Measurements from ENCODE around the gene MTA2.

The MTA2 gene

GRCh38 chr11:62621567-62622470 lies 20.2 kb upstream of the MTA2 start, which contains the start of gene B3GAT3 (continued):
- TF ChIP-seq, protein P1, sequence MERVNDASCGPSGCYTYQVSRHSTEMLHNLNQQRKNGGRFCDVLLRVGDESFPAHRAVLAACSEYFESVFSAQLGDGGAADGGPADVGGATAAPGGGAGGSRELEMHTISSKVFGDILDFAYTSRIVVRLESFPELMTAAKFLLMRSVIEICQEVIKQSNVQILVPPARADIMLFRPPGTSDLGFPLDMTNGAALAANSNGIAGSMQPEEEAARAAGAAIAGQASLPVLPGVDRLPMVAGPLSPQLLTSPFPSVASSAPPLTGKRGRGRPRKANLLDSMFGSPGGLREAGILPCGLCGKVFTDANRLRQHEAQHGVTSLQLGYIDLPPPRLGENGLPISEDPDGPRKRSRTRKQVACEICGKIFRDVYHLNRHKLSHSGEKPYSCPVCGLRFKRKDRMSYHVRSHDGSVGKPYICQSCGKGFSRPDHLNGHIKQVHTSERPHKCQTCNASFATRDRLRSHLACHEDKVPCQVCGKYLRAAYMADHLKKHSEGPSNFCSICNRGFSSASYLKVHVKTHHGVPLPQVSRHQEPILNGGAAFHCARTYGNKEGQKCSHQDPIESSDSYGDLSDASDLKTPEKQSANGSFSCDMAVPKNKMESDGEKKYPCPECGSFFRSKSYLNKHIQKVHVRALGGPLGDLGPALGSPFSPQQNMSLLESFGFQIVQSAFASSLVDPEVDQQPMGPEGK (tag by site-specific recombination; IDR thresholded peaks at IDR 0.05) = peak; percentile 76
- no peak for TF ChIP-seq ZNF658 (tag by site-specific recombination; IDR thresholded peaks at IDR 0.05)
- no peak for TF ChIP-seq REST (tag by site-specific recombination; IDR thresholded peaks at IDR 0.05)
- no peak for TF ChIP-seq ZNF48 (tag by site-specific recombination; IDR thresholded peaks at IDR 0.05)
- peak; percentile 74; the same call in 1 of the 2 replicates for TF ChIP-seq ZNF561 (tag by site-specific recombination; IDR thresholded peaks at IDR 0.05; ENCODE audit: borderline replicate concordance)
- TF ChIP-seq ZNF302 (tag by site-specific recombination; IDR thresholded peaks at IDR 0.05; ENCODE audit: low read depth) = no peak
- 0 out of 2 replicates have a peak, but pooled peaks have one; percentile 41 for TF ChIP-seq ZNF2 (tag by site-specific recombination; IDR thresholded peaks at IDR 0.05)
- TF ChIP-seq SALL2 (tag by site-specific recombination; IDR thresholded peaks at IDR 0.05; ENCODE audit: borderline replicate concordance) = no peak
- no peak for TF ChIP-seq ZNF701 (tag by site-specific recombination; IDR thresholded peaks at IDR 0.05)
- TF ChIP-seq TSHZ1 (tag by site-specific recombination; IDR thresholded peaks at IDR 0.05; ENCODE audit: borderline replicate concordance) = no peak
- no peak for TF ChIP-seq ZNF211 (tag by site-specific recombination; IDR thresholded peaks at IDR 0.05; ENCODE audit: low read depth)
- no peak for TF ChIP-seq ZNF426 (tag by site-specific recombination; IDR thresholded peaks at IDR 0.05)
- TF ChIP-seq ZBTB48 (tag by site-specific recombination; IDR thresholded peaks at IDR 0.05) = no peak
- TF ChIP-seq ZFP37 (tag by site-specific recombination; IDR thresholded peaks at IDR 0.05) = no peak; the same call in 1 of the 2 replicates
- no peak for TF ChIP-seq ZNF664 (tag by site-specific recombination; IDR thresholded peaks at IDR 0.05)
- peak; percentile 91 for TF ChIP-seq BCL11B (tag by site-specific recombination; IDR thresholded peaks at IDR 0.05; ENCODE audit: low read depth)
- TF ChIP-seq, protein P2, sequence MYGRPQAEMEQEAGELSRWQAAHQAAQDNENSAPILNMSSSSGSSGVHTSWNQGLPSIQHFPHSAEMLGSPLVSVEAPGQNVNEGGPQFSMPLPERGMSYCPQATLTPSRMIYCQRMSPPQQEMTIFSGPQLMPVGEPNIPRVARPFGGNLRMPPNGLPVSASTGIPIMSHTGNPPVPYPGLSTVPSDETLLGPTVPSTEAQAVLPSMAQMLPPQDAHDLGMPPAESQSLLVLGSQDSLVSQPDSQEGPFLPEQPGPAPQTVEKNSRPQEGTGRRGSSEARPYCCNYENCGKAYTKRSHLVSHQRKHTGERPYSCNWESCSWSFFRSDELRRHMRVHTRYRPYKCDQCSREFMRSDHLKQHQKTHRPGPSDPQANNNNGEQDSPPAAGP (tag by site-specific recombination; IDR thresholded peaks at IDR 0.05) = 0 out of 2 replicates have a peak, but pooled peaks have one; percentile 43
- TF ChIP-seq ZNF514 (tag by site-specific recombination; IDR thresholded peaks at IDR 0.05) = no peak
- peak; percentile 93 for TF ChIP-seq ZBTB21 (tag by site-specific recombination; IDR thresholded peaks at IDR 0.05)
- TF ChIP-seq ZNF660 (tag by site-specific recombination; IDR thresholded peaks at IDR 0.05) = peak; percentile 34; the same call in 1 of the 2 replicates
- no peak for TF ChIP-seq YY2 (tag by site-specific recombination; IDR thresholded peaks at IDR 0.05)
- TF ChIP-seq ZFP41 (tag by site-specific recombination; IDR thresholded peaks at IDR 0.05; ENCODE audit: borderline replicate concordance) = no peak
- TF ChIP-seq PRDM1 (tag by site-specific recombination; IDR thresholded peaks at IDR 0.05) = no peak
- TF ChIP-seq HOXD13 (CRISPR knock-in tag; IDR thresholded peaks at IDR 0.05; ENCODE audit: borderline replicate concordance) = no peak
- TF ChIP-seq ZNF398 (tag by site-specific recombination; IDR thresholded peaks at IDR 0.05) = peak; percentile 31; the same call in 1 of the 2 replicates
- TF ChIP-seq, protein P3, sequence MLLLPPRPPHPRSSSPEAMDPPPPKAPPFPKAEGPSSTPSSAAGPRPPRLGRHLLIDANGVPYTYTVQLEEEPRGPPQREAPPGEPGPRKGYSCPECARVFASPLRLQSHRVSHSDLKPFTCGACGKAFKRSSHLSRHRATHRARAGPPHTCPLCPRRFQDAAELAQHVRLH (tag by site-specific recombination; IDR thresholded peaks at IDR 0.05) = peak; percentile 98
- no peak for TF ChIP-seq ZNF133 (tag by site-specific recombination; IDR thresholded peaks at IDR 0.05)

Measured in HEK293 (cell line).